Stimulated activated CD4-positive, alpha-beta T cell treated with anti-CD3 and anti-CD28 coated beads, TNF-alpha, amount 100 ng/mL, for 1 hour (primary cell): ENCODE results near the gene PSMD14.
"Not testable (repeated sequence)": the region's sequence is repeated elsewhere in the genome, so short reads cannot be mapped to it uniquely, and the experiment has no call there.

ENCODE experiments used
- DNase-seq, 3 donors: peaks; one replicate each; pipeline ENCODE4 v3.0.0-alpha.2; 2020; ENCODE audit warnings: low read depth in 3 of 3, low spot score in 1 of 3

The PSMD14 gene

DNA sequence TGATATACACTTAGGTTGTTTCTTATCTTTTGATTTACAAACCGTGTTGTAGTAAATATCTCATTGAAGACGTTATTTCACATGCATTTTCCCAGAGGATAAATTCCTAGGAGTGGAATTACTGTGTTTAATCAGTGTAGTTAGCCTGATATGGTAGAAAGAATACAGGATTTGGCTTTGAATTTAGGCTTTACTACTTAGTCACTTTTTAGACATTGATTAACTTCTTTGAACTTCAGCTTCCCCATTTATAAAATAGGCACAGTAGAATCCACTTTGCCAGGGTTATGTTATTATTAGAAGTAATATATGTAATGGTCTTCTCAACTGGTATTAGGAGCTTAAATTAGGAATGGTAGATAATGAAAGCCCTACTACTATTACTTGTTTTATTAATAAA lies 27.4 kb downstream of the PSMD14 start:
- no peak for DNase-seq

DNA sequence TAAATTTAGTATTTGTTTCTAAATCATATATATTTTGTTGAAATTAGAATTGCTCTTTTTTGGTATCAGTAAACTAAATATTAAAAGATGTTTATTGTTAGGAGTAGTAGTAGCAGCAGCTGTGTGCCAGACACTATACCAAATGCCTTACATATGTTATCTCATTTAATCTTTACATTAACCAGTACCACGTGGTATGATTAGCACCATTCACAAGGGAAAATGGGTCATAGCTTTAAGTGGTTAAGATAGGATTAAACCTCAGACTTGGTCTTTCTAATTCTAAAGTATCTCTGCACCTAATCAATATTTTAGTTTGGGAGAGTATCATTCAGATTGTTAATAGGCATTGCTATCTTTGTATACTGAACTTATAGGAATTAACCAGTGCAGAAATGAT lies 29.0 kb downstream of the PSMD14 start:
- DNase-seq = no peak

DNA sequence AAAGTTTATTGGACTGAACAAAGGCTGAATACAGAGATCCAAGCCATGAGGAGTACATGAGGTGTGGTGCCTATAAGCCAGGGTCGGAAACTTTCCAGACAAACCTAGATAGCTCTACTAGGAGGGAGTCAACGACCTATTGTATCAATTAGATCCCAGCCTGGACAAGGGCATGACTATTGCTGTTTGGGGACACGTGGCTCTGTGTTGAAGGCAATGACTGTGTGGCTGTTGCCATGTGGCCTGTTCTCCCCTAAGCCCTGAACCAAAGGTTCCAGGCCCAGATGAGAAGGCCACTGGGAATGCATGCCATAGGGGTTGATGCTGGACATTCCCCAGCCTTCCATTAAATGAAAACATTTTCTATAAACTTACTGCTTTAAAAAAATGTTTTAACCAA lies 31.3 kb downstream of the PSMD14 start:
- not testable (repeated sequence) for DNase-seq

DNA sequence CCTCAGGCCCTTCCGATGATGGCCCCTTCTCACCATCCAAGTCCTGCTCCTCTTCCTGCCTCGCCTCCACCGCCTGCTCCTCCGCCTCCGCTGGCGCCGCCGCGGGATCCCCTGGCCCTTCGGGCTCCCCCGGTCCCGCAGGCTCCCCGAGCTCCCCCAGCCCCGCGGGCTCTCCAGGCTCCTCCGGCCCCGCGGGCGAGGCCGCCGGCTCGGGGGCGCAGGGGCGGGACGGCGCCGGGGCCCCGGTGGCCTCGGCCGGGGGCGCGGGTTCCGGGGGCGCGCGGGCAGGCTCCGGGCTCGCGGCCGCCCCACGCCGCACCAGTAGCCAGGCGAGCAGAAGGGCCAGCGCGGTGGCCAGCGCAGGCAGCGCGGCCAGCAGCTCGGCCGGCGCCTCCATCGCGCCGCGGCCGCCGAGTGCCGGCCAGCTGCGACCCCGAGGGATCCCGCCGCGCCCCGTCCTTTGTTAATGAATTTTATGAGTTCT lies 32.7 kb downstream of the PSMD14 start:
- not testable (repeated sequence) for DNase-seq

DNA sequence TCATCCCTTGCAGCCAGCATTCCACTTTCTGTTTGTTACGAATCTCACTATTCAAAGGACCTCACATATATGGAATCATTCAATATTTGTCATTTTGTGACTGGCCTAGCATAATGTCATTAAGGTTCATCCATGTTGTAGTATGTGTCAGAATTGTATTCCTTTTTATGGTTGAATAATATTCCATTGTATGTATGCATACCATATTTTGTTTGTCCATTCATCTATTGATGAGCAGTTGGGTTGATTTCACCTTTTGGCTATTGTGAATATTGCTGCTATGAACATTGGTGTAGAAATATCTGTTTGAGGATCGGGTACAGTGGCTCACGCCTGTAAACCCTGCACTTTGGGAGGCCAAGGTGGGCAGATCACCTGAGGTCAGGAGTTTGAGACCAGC lies 35.0 kb downstream of the PSMD14 start:
- no peak for DNase-seq

DNA sequence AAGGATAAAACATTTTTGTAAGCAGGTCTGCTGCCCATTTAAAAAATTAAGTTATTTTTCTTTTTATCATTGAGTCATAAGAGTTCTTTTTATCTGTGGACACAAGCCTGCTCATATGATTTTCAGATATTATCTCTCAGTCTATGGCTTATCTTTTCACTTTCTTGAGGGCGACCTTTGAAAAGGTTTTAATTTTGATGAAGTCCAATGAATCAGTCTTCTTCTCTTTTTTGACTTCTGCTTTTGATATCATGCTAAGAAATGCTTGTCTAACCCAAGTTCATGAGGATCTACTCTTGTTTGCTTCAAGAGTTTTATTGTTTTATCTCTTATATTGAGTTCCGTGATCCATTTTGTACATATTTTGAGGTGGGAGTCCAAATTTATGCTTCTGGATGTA lies 36.5 kb downstream of the PSMD14 start:
- DNase-seq = no peak

DNA sequence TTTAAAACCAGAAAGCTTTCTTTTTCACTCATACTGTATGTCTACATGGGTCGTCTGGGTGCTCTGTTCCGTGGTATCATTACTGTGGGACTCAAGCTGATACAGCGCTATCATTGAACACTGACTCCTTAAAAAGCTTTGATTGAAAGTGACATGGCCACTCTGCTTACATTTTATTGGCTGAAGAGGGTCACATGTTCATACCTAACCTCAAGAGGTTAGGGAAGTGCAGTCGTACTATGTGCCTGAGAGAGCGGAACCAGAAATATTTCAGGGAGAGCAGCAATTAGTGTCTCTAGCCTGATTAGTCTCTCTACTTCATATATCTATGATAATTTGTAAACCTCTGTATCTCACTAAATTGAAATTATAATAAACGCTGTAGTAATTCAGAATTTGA lies 43.5 kb downstream of the PSMD14 start:
- no peak for DNase-seq

DNA sequence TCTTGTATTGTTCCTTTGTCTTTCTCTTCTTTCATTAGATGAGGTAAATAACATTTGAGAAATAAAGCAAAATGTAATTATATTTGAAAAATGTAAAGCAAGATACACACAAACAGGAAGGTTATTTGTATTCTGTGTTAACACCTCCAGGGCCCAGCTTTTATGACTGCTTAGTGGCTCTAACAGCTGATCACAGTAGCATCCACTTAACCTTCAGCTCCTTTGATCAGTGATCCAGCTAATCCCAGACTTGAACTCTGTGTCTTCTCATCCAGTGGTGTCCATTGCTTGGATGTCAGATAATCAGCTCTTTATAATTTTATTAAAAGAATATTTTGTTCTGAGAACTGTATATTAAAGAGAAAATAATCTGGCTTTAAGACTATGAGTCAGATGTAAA lies 44.5 kb downstream of the PSMD14 start:
- DNase-seq = no peak

DNA sequence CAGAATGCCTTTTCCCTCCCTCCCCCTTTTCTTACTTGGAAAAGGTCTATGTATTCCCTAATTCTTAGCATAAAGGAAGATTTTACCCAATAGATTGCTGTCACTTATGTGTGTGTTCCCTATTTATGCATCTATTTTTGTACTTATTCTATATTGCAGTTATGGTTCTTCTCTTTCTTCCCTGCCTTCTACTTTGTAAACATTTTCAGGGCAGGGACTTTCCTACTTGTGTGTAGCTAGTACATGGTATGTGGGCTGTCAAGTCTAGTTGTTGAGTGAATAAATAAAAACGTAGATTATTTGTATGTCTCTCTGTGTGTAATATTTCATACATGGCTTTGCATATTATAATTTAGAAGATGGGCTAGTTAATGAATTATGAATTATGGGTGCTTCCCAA lies 45.3 kb downstream of the PSMD14 start:
- no peak for DNase-seq

DNA sequence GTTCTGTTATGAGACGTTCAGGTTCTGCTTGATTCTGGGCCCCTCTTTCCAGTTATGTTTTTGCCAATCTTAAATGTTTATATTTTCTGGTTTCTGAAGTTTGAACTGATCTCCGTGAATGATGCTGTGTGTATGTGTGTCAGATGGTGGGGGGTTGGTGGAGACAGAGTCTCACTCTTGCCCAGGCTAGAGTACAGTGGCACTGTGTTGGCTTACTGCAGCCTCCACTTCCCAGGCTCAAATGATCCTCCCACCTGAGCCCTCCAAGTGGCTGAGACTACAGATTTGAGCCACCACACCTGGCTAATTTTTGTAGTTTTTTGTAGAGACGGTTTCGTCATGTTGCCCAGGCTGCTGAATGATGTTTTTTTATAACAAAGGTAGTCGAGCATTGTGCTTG lies 45.9 kb downstream of the PSMD14 start:
- no peak for DNase-seq

DNA sequence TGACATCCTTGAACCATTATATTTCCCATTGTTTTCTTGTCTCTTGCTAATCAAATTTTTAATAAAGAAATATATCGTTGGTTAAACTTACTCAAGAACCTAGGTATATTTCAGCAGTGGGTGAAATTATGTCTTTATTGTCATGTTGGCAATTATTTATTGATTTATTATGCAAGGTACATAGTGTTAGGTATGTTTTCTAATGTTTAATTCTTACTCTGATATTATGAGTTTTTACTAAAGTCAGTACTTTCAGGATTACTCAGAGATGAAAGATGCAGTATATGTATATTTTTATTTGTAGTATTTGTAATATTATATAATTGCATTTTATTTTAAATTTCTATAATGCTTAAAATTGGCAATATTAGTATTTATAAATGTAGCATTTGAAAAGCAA lies 46.9 kb downstream of the PSMD14 start:
- DNase-seq = no peak

DNA sequence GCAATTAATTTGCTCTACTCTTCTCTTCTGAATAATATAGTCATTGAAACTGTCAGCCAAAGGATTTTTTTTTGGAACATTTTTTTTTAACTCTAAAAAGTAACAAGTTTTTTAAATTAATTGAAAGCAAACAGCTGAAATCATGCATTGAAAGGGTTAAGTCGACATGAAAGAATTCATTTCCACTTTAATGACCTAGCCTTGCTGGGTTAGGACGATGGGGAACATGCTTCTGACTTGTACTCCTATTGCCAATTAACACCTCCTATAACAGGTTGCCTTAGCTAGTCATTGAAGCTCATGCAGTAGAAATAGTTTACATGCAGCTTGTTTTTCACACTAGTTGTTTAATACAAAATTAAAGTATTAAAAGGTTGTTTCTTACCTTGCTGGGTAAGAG lies 47.8 kb downstream of the PSMD14 start:
- DNase-seq = no peak

DNA sequence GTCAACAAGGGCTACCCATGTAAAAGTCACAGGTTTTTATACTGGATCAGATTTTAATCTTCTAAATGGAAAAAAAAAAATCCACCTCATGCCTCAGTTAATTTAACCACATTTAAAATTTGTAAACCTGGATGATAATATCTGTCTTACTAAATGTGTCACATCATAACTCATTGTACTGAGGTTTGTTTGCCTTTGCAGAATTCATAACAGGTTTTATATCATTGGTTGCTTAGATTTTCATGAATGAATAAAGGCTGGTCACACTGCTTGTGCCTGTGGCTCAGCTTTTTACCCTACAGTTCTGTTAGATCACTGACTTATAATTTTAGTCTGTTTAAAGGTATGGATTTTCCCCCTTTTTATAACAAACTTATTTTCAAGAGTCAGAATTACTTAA lies 48.9 kb downstream of the PSMD14 start:
- no peak for DNase-seq

DNA sequence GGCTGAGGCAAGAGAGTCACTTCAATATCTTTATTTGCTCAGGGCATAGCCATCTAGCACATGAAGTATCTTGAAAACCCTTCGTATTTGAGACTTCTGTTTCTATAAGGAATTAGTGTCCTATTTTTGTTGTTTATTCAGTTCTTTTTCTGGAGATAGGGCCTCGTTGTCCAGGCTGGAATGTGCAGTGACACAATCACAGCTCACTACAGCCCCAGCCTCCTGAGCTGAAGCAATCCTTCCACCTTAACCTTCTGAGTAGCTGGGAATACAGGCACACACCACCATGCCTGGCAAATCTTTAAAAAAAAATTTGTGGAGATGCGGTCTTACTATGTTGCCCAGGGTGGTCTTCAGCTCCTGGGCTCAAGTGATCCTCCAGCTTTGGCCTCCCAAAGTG lies 50.6 kb downstream of the PSMD14 start:
- no peak for DNase-seq

DNA sequence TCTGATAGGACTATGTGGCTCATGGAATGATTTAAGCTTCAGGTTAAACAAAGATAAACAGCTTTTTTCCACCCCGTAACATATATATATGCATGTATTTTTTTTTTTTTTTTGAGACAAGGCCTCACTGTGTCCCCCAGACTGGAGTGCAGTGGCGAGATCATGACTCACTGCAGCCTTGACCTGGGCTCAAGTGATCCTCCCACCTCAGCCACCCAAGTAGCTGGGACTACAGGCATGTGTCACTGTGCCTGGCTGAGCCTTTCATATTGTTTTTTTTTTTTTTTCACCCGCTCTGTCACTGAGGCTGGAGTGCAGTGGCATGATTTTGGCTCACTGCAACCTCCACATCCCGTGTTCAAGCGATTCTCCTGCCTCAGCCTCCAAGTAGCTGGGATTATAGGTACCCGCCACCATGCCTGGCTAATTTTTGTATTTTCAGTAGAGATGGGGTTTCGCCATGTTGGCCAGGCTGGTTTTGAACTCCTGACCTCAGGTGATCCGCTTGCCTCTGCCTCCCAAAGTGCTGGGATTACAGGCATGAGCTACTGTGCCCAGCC lies 52.0 kb downstream of the PSMD14 start:
- not testable (repeated sequence) for DNase-seq

DNA sequence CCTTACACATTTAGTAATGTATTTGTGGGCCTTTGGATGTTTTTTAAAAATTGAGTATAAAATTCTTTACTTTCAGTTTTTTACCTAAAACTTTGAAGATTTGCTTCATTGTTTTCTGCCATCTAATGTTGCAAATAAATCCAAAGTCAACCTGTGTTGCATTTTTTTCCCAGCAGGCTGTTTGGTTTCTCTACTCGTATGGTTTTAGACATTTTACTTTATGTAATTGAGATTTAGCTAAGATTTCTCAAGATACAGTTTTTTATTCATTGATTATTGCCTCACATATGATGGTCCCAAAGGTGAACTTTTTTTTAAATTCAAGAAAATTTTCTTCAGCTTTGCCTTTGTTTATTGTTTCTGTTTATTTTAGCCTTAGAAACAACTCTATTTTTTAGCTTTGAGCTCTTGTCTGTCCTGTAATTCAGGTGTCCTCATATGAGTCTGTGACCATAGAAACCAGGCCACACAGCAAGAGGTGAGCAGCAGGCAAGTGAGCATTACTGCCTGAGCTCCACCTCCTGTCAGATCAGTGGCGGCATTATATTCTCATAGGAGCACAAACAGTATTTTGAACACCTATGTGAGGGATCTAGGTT lies 54.4 kb downstream of the PSMD14 start:
- no peak for DNase-seq

DNA sequence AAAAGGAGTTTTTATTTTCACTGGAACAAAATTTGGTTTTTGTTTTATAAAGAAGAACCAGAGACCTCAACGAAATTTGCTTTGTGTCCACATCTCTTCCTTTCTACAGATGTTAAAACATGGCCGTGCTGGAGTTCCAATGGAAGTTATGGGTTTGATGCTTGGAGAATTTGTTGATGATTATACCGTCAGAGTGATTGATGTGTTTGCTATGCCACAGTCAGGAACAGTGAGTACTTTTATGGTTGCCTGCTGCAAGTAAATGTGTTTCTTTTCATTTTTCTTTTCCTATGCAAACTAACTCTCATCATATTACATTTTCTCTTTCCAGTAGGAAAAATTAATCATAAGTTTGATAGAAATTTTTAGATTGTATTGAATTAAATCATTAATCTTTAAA lies 59.5 kb downstream of the PSMD14 start:
- DNase-seq = no peak

DNA sequence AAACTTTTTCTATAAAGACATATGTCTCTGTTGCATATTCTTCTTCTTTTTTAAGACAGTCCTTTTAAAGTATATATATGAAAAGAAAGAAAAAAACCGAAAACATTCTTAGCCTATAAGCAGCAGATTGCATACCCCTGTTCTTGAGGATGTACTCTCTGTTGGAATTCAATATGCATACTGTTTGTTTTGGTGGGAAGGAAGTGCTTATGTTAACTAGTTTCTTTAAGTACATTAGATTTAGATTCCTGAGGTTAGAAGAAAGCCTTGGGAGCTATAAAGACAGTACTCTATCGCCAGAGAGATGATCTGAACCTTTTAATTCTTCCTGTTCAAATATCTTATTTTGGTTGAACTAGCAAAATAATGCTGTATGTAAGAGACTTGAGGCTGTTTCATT lies 61.1 kb downstream of the PSMD14 start:
- no peak for DNase-seq

DNA sequence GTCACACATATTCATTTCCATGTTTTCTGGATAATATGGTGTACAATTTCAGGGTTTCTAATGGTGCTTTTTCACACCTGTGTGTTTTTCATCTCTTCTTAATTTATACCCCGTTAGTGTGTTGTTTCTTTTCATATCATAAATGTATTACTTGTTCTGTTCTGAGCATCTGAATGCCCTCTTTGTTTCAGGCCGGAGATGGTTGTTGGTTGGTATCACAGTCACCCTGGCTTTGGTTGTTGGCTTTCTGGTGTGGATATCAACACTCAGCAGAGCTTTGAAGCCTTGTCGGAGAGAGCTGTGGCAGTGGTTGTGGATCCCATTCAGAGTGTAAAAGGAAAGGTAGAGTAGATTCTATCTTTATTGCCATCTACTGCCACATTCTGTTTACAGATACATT lies 62.8 kb downstream of the PSMD14 start:
- no peak for DNase-seq

DNA sequence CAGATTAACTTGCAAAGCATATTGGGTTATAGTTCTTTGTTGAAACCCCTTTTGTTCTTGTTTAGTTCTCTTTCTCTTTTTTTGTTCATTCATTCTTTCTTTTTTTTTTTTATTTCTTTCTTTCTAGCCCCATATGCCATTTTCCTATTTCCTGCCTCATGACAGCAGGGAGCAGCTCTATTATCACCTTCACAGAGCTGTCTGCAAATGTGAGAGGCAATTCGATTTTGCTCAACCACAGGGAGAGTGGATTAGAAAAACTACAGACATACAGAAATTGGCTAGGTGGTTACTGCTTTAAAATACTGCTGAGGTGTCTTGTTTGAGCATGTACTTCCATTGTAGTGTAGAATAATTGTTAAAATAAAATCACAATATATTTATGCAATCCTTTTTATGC lies 63.6 kb downstream of the PSMD14 start:
- no peak for DNase-seq

DNA sequence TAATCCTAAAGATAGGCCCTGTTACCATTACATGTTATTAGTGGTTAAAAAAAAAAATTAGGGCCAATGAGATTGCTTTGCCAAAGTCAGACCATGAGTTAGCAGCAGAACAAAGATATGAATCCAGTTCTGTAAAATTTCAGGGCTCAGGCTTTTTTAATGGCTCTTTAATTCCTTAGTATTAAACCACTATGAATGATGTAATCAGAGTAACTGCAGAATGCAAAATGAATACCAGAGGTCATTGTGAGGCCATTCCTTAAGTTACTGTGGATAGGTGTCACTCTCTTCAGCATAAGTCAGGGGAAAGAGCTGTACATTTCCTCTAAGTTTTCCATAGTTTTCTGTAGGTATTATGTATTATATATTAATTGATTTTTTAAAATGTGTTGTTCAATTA lies 65.7 kb downstream of the PSMD14 start:
- DNase-seq = no peak

DNA sequence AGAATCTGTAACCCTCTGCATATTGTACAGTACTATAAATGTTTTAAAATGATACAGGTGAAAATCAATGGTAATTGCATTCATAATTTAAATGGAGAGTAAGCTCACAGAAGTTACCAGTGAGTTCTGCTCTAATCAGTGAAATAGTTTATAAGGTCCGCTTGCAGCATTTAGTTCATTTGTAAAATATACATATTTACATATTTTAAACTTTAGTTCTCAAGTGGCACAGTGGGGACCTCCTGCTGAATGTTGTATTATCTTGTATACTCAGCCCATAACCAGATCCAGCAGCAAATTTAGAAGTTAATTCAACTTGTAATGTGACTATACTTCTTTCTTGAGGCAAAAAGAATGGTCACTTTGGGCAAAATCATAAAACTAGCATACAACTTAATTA lies 66.2 kb downstream of the PSMD14 start:
- no peak for DNase-seq

DNA sequence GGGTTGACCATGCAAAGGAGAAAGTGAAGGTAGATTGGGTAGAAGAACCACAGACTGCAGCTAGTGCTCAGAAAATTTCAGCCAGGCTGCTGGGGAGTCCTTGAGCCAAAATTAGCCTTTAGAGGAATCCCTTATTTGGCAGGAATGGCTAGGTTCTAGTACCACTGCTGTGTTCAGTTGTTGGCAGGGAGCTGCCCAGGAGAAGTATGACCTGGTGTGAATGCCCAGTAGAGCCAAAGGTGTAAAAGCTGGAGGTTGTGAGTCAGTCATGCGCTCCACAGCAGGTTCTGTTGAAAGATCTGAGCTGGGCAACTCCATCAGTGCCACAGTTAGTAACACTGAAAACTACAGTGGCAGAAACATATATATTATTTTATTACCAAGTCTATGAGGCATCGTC lies 71.5 kb downstream of the PSMD14 start:
- no peak for DNase-seq
